GM19023 (cell line): Measurements from ENCODE around the gene TIGAR.

Experiments
- ATAC-seq: cut with Tn5 transposase; IDR thresholded peaks from one replicate; pipeline ENCODE4 v1.9.1; 2021; ENCODE audit warnings: mild to moderate bottlenecking, moderate library complexity; ENCODE audit not compliant: unreplicated experiment

The TIGAR gene

GRCh38 chr12:4282103-4282891 lies 38.7 kb upstream of the TIGAR start:
- no peak for ATAC-seq

- no peak for ATAC-seq
These were observed 38.0 kb upstream of the TIGAR start for GRCh38 chr12:4282892-4283511.

GRCh38 chr12:4283512-4284255 lies 37.3 kb upstream of the TIGAR start:
- no peak for ATAC-seq

- ATAC-seq: no peak
These were observed 36.7 kb upstream of the TIGAR start for GRCh38 chr12:4284306-4284705.

GRCh38 chr12:4285070-4285469 lies 35.9 kb upstream of the TIGAR start:
- ATAC-seq: no peak

- no peak for ATAC-seq
These were observed 34.8 kb upstream of the TIGAR start for GRCh38 chr12:4286228-4286627.

- no peak for ATAC-seq
These were observed 34.2 kb upstream of the TIGAR start for GRCh38 chr12:4286771-4287317.

- ATAC-seq: no peak
These were observed 33.4 kb upstream of the TIGAR start for GRCh38 chr12:4287325-4288211.

GRCh38 chr12:4288296-4289131 lies 32.5 kb upstream of the TIGAR start:
- ATAC-seq: no peak

- no peak for ATAC-seq
These were observed 31.7 kb upstream of the TIGAR start for GRCh38 chr12:4289231-4289878.

GRCh38 chr12:4289998-4290790 lies 30.8 kb upstream of the TIGAR start:
- ATAC-seq: no peak

- no peak for ATAC-seq
These were observed 28.5 kb upstream of the TIGAR start for GRCh38 chr12:4292341-4293073.

- no peak for ATAC-seq
These were observed 27.6 kb upstream of the TIGAR start for GRCh38 chr12:4293299-4293965.

- no peak for ATAC-seq
These were observed 27.0 kb upstream of the TIGAR start for GRCh38 chr12:4293966-4294505.

- ATAC-seq: no peak
These were observed 24.3 kb upstream of the TIGAR start for GRCh38 chr12:4296751-4297150.

GRCh38 chr12:4297617-4298016 lies 23.4 kb upstream of the TIGAR start:
- no peak for ATAC-seq

GRCh38 chr12:4300883-4301282 lies 20.1 kb upstream of the TIGAR start:
- ATAC-seq: no peak
